HEK293 (cell line): ENCODE data around the gene CYP4F2.

Source experiments
- CTCF ChIP-seq: fragments of 450-650 bp; formaldehyde crosslinking; IDR thresholded peaks from 2 replicates; pipeline ENCODE4 v1.5.1; 2016; ENCODE audit warnings: missing biosample characterization, missing genetic modification characterization
- EGR2 ChIP-seq: fragments of 450-650 bp; formaldehyde crosslinking; IDR thresholded peaks from 2 replicates; pipeline ENCODE4 v1.5.1; 2016; ENCODE audit warnings: low read depth, missing biosample characterization, missing genetic modification characterization
- GFI1B ChIP-seq: fragments of 450-650 bp; formaldehyde crosslinking; IDR thresholded peaks from 2 replicates; pipeline ENCODE4 v1.5.1; 2016; ENCODE audit warnings: missing biosample characterization, missing genetic modification characterization
- GLIS2 ChIP-seq: fragments of 450-650 bp; formaldehyde crosslinking; IDR thresholded peaks from 2 replicates; pipeline ENCODE4 v1.5.1; 2016; ENCODE audit warnings: missing biosample characterization, missing genetic modification characterization
- KLF10 ChIP-seq: fragments of 450-650 bp; IDR thresholded peaks from 2 replicates; pipeline ENCODE4 v1.5.1; 2018; ENCODE audit warnings: missing biosample characterization, mild to moderate bottlenecking, missing genetic modification characterization
- PRDM6 ChIP-seq: fragments of 450-650 bp; formaldehyde crosslinking; IDR thresholded peaks from 2 replicates; pipeline ENCODE4 v1.5.1; 2017; ENCODE audit warnings: missing biosample characterization, missing genetic modification characterization
- RBAK ChIP-seq: fragments of 450-650 bp; formaldehyde crosslinking; IDR thresholded peaks from 2 replicates; pipeline ENCODE4 v1.5.1; 2016; ENCODE audit warnings: missing biosample characterization, missing genetic modification characterization
- TSHZ1 ChIP-seq: fragments of 450-650 bp; formaldehyde crosslinking; IDR thresholded peaks from 2 replicates; pipeline ENCODE4 v1.5.1; 2016; ENCODE audit warnings: missing biosample characterization, missing genetic modification characterization, borderline replicate concordance
- ZBTB1 ChIP-seq: fragments of 450-650 bp; formaldehyde crosslinking; IDR thresholded peaks from 2 replicates; pipeline ENCODE4 v1.5.1; 2016; ENCODE audit warnings: missing biosample characterization, missing genetic modification characterization
- ZBTB21 ChIP-seq: fragments of 450-650 bp; formaldehyde crosslinking; IDR thresholded peaks from 2 replicates; pipeline ENCODE4 v1.5.1; 2017; ENCODE audit warnings: missing biosample characterization, missing genetic modification characterization
- ZBTB8A ChIP-seq: fragments of 450-650 bp; formaldehyde crosslinking; IDR thresholded peaks from 2 replicates; pipeline ENCODE4 v1.5.1; 2016; ENCODE audit warnings: missing biosample characterization, missing genetic modification characterization
- ZFHX2 ChIP-seq: fragments of 450-650 bp; formaldehyde crosslinking; conservative IDR thresholded peaks from 2 replicates; pipeline ENCODE4 v1.5.1; 2016; ENCODE audit warnings: missing biosample characterization, missing genetic modification characterization
- ZFP3 ChIP-seq: fragments of 450-650 bp; formaldehyde crosslinking; IDR thresholded peaks from 2 replicates; pipeline ENCODE4 v1.5.1; 2016; ENCODE audit warnings: low read depth, missing biosample characterization, missing genetic modification characterization
- ZNF148 ChIP-seq: fragments of 450-650 bp; formaldehyde crosslinking; IDR thresholded peaks from 2 replicates; pipeline ENCODE4 v1.5.0; 2017; ENCODE audit warnings: missing biosample characterization, missing genetic modification characterization, borderline replicate concordance
- ZNF202 ChIP-seq: fragments of 450-650 bp; formaldehyde crosslinking; IDR thresholded peaks from 2 replicates; pipeline ENCODE4 v1.5.1; 2016; ENCODE audit warnings: missing biosample characterization, missing genetic modification characterization, borderline replicate concordance
- ZNF518A ChIP-seq: fragments of 450-650 bp; formaldehyde crosslinking; conservative IDR thresholded peaks from 2 replicates; pipeline ENCODE4 v1.5.1; 2016; ENCODE audit warnings: low read depth, missing biosample characterization, missing genetic modification characterization
- ZNF544 ChIP-seq: fragments of 450-650 bp; formaldehyde crosslinking; IDR thresholded peaks from 2 replicates; pipeline ENCODE4 v1.5.0; 2017; ENCODE audit warnings: missing biosample characterization, missing genetic modification characterization
- ZNF580 ChIP-seq: fragments of 450-650 bp; formaldehyde crosslinking; IDR thresholded peaks from 2 replicates; pipeline ENCODE4 v1.5.1; 2016; ENCODE audit warnings: missing biosample characterization, missing genetic modification characterization
- ZNF600 ChIP-seq: fragments of 450-650 bp; formaldehyde crosslinking; IDR thresholded peaks from 2 replicates; pipeline ENCODE4 v1.5.1; 2016; ENCODE audit warnings: missing biosample characterization, missing genetic modification characterization
- ZNF664 ChIP-seq: fragments of 450-650 bp; formaldehyde crosslinking; IDR thresholded peaks from 2 replicates; pipeline ENCODE4 v1.5.1; 2016; ENCODE audit warnings: missing biosample characterization, missing genetic modification characterization
- ZNF747 ChIP-seq: fragments of 450-650 bp; formaldehyde crosslinking; IDR thresholded peaks from 2 replicates; pipeline ENCODE4 v1.5.1; 2016; ENCODE audit warnings: missing biosample characterization, missing genetic modification characterization
- ZNF830 ChIP-seq: fragments of 450-650 bp; IDR thresholded peaks from 2 replicates; pipeline ENCODE4 v1.5.0; 2018; ENCODE audit warnings: missing biosample characterization, missing genetic modification characterization, low read depth, mild to moderate bottlenecking, moderate library complexity

CYP4F2 gene

GRCh38 chr19:15836330-15837220 lies 61.3 kb downstream of the CYP4F2 start (continued):
- peak; percentile 94 for TF ChIP-seq ZNF518A (tag by site-specific recombination)
- TF ChIP-seq ZNF830 (tag by site-specific recombination): no peak
- no peak for TF ChIP-seq ZNF544
- TF ChIP-seq ZNF580: no peak
- TF ChIP-seq ZNF202 (tag by site-specific recombination): no peak
- no peak for TF ChIP-seq ZNF148 (tag by site-specific recombination)
- peak; percentile 46 for TF ChIP-seq ZFHX2 (tag by site-specific recombination)
- peak; percentile 28; the same call in 1 of the 2 replicates for TF ChIP-seq ZNF600 (tag by site-specific recombination)
- 0 out of 2 replicates have a peak, but pooled peaks have one; percentile 22 for TF ChIP-seq ZBTB1 (tag by site-specific recombination)
- peak; percentile 47; the same call in 1 of the 2 replicates for TF ChIP-seq ZBTB21 (tag by site-specific recombination)
- no peak for TF ChIP-seq ZNF747 (tag by site-specific recombination)
- no peak for TF ChIP-seq KLF10 (tag by site-specific recombination)
- no peak for TF ChIP-seq ZNF664 (tag by site-specific recombination)
- TF ChIP-seq GLIS2 (tag by site-specific recombination): peak; percentile 19; the same call in 1 of the 2 replicates
- TF ChIP-seq ZBTB8A (tag by site-specific recombination): no peak; the same call in 1 of the 2 replicates
- no peak for TF ChIP-seq TSHZ1 (tag by site-specific recombination)
- no peak for TF ChIP-seq ZFP3 (tag by site-specific recombination)
- TF ChIP-seq RBAK (tag by site-specific recombination): no peak
- no peak for TF ChIP-seq PRDM6
- TF ChIP-seq CTCF (tag by site-specific recombination): no peak
- no peak for TF ChIP-seq EGR2 (tag by site-specific recombination)
- TF ChIP-seq GFI1B (tag by site-specific recombination): no peak
